Hematopoietic multipotent progenitor cell treated with erythropoietin and hydrocortisone succinate and interleukin-3 and kit ligand, for 15 days (in vitro differentiated cells): ENCODE results near the gene LNP1.
A peak's percentile ranks its signal among the peaks of the same experiment; 100 is the strongest.
"Not testable (repeated sequence)": the region's sequence is repeated elsewhere in the genome, so short reads cannot be mapped to it uniquely, and the experiment has no call there.

Experiments
- DNase-seq: peaks from one replicate; pipeline ENCODE4 v3.0.0-alpha.2; 2015; ENCODE audit warnings: low spot score

LNP1 gene

GRCh38 chr3:100478521-100478920 is 77.2 kb downstream of the LNP1 start:
- not testable (repeated sequence) for DNase-seq

GRCh38 chr3:100480081-100480480 is 78.7 kb downstream of the LNP1 start:
- no peak for DNase-seq

GRCh38 chr3:100482176-100482575 is 80.8 kb downstream of the LNP1 start:
- DNase-seq, result no peak

- DNase-seq, result no peak
Measured at GRCh38 chr3:100483529-100483928, 82.2 kb downstream of the LNP1 start.

DNA sequence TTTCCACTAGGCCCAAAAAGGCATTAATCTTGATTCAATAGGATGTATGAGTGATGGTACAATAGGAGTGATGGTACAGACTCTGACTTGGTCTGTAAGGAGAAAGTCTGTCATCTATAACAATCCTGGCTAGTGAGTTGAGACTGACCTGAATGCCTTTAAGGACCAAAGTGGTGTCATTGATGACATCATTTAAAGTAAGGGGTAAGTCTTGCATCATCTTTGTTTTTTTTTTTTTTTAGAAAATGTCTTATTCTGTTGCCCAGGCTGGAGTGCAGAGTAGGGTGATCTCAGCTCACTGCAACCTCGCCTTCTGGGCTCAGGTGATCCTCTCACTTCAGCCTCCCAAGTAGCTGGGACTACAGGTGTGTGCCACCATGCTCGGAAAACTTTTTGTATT is 85.5 kb downstream of the LNP1 start:
- no peak for DNase-seq

- DNase-seq, result no peak
Measured at GRCh38 chr3:100489118-100489517, 87.8 kb downstream of the LNP1 start.

DNA sequence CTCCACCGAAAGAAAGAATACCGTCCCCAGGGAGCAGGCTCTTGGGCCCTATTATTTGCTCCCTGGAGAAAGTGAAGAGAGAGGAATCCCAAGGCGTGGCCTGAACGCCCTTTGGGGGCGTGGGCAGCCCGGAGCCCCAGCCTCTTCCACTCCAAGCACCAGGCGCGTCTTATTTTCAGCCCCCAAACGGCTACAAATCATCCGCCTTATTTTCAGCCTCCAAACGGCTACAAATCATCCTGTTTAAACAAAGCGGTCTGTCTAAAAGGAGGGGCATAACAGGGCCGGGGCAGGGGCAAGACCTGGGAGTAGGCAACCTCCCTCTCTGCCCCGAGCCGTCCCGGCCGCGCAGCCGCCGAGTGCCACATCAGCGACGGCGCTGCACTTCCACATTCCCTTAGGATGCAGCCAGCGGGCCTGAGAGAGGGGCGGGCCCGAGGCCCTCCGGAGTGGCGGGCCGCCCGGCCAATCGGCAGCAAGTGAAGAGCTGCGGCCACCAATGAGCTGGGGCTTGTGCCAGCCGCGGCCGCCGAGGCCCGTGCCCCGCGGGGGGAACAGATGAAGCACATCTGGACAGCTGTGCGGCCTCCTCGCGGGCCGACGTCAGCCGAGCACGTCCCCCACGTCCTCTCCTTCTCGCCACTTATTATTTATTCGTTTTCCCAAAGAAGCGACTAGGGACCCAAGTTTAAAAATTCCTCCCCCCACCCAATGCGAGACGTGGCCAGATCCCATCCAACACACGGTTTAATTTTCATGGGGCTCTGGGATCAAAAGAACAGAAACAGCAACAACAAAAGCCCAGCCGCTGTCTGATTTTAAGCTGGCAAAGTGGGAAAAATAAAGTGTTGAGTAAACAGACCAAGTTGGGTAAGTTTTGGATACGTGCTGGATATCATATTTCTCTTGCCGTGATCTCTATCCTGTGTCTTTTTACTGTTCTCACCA is 91.0 kb downstream of the LNP1 start, which contains the start of gene TMEM45A:
Gene TMEM45A, plus strand, starts transcription at position 561 of the 948 bp plus-strand sequence. CDS start 62,593 bp downstream, outside the sequence.
- DNase-seq, result peak; percentile 78

DNA sequence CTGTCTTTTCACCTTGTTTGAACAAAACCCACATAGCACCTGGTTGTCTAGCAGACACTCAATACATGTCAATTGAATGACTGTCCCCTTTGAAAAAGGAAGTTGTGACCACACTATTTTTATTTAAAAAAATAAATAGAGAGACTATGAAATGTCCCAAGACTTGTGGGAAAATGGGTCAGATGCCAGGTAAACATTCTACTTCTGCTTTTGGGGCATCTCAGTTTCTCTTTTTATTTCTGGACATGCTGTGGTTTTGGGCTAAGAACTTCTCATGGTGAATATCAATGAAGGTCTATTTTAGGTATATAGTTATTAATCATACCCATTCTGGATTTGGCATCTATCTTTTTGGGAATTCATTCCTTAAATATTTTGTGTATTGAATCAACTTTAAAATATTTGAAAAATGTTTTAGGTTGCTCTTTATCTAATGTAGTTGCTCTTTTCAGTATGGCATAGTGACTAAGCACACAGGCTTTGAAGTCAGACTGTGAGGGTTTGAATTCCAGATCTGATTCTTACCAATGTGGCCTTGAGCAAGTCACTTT is 95.4 kb downstream of the LNP1 start:
- DNase-seq, result no peak

- no peak for DNase-seq
Measured at GRCh38 chr3:100499651-100500050, 98.3 kb downstream of the LNP1 start.

DNA sequence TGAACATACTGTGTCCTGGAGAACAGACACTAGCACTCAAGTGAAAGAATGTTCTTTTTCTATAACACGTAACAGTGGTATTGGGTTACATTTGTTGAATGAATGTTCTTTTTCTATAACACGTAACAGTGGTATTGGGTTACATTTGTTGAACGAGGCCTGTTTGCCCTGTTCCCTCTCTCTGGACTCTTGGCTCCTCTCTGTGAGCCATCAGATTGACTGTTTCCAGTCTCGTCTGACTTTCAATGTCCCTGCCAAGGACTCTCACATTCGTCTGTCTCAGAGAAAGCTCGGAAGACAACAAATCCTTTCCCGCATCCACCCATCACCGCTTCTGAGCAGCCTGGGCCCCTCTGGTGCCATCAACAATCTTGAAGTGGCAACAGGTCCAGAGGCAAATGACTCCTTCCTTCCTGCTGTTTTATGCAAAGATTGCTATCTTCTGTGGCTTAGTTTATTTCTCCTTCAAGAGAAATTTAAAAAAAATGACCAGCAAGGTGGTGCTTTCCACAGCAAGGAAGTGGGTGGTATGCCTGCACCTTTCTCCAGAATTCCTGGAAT is 99.1 kb downstream of the LNP1 start:
- no peak for DNase-seq

DNA sequence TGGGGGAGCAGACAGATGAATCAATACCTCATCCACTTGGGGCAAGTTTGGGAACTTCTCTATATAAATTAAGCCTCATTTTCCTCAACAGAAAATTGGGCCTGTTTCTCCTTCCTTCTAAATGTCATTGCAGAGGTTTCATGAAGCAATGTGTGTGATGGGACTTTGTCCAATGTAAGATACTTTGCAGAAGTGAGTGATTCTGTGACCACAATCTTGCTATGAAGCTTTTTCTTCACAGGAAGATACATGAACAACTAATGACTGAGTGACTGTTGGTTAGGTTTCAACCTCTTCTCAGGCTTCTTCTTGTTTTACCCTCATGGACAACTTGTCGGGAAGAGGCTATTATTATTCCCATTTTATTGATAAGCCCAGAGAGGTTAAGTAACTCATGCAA is 102.1 kb downstream of the LNP1 start:
- DNase-seq, result no peak
